Stimulated activated CD4-positive, alpha-beta T cell treated with anti-CD3 and anti-CD28 coated beads, TNF-alpha, amount 100 ng/mL, for 48 hours (primary cell): ENCODE data around the gene SPECC1.
A peak's percentile ranks its signal among the peaks of the same experiment; 100 is the strongest.
"Not testable (repeated sequence)": the region's sequence is repeated elsewhere in the genome, so short reads cannot be mapped to it uniquely, and the experiment has no call there.

ENCODE experiments used
- DNase-seq, 3 donors: peaks; one replicate each; pipeline ENCODE4 v3.0.0-alpha.2; 2020; ENCODE audit warnings: low read depth in 3 of 3

The SPECC1 gene

GRCh38 chr17:20172376-20172775, 163.2 kb downstream of the SPECC1 start:
- no peak for DNase-seq

GRCh38 chr17:20173091-20173490, 163.9 kb downstream of the SPECC1 start:
- DNase-seq: no peak

GRCh38 chr17:20174588-20175265, 165.6 kb downstream of the SPECC1 start:
- no peak for DNase-seq

- no peak for DNase-seq
Measured at GRCh38 chr17:20179041-20179440, 169.9 kb downstream of the SPECC1 start.

GRCh38 chr17:20180661-20181060, 171.5 kb downstream of the SPECC1 start:
- no peak for DNase-seq

- no peak for DNase-seq
Measured at GRCh38 chr17:20184181-20184580, 175.0 kb downstream of the SPECC1 start.

GRCh38 chr17:20184977-20185619, 175.9 kb downstream of the SPECC1 start:
- DNase-seq: no peak

- DNase-seq: no peak
Measured at GRCh38 chr17:20187049-20187448, 177.9 kb downstream of the SPECC1 start.

GRCh38 chr17:20189302-20189701, 180.1 kb downstream of the SPECC1 start:
- no peak for DNase-seq

GRCh38 chr17:20189979-20190378, 180.8 kb downstream of the SPECC1 start:
- DNase-seq: no peak

- DNase-seq: no peak
Measured at GRCh38 chr17:20190605-20191004, 181.4 kb downstream of the SPECC1 start.

- no peak for DNase-seq
Measured at GRCh38 chr17:20191056-20191455, 181.9 kb downstream of the SPECC1 start.

- not testable (repeated sequence) for DNase-seq
Measured at GRCh38 chr17:20196286-20196685, 187.1 kb downstream of the SPECC1 start.

GRCh38 chr17:20197272-20197926, 188.2 kb downstream of the SPECC1 start:
- DNase-seq: no peak

- no peak for DNase-seq
Measured at GRCh38 chr17:20200016-20200795, 191.0 kb downstream of the SPECC1 start.

GRCh38 chr17:20200865-20201458, 191.8 kb downstream of the SPECC1 start:
- DNase-seq: no peak

GRCh38 chr17:20202141-20202621, 193.0 kb downstream of the SPECC1 start:
- DNase-seq: no peak

GRCh38 chr17:20203018-20203417, 193.9 kb downstream of the SPECC1 start:
- no peak for DNase-seq

- DNase-seq: no peak
Measured at GRCh38 chr17:20203761-20204263, 194.7 kb downstream of the SPECC1 start.

- no peak for DNase-seq
Measured at GRCh38 chr17:20205609-20206008, 196.4 kb downstream of the SPECC1 start.

- peak in 2 of 3 donors; percentile 10 to 20 for DNase-seq
Measured at GRCh38 chr17:20206068-20206467, 196.9 kb downstream of the SPECC1 start.
